PFSK-1 (cell line): Measurements from ENCODE around the gene CPXM1.

Source experiments
- FOXP2 ChIP-seq: optimal IDR thresholded peaks from 2 replicates; pipeline ENCODE3; 2011; ENCODE audit warnings: borderline replicate concordance, control low read depth, inconsistent platforms; ENCODE audit not compliant: insufficient read depth; ENCODE audit errors: extremely low read length, extremely low read depth
- POLR2AphosphoS5 ChIP-seq: IDR thresholded peaks from 2 replicates; pipeline ENCODE4 v1.6.1; 2012; ENCODE audit warnings: low read depth, mild to moderate bottlenecking, control low read depth, low read length, moderate library complexity
- REST ChIP-seq, 2 experiments: IDR thresholded peaks; 2 replicates each; pipeline versions ENCODE4 v1.6.1 to v1.8.0; 2011 to 2012; ENCODE audit warnings: low read depth in 2 of 2, low read length in 2 of 2, control low read depth in 1 of 2, inconsistent platforms in 1 of 2, mild to moderate bottlenecking in 1 of 2, moderate library complexity in 1 of 2; ENCODE audit not compliant: insufficient read depth in 1 of 2
- SIN3A ChIP-seq: IDR thresholded peaks from 2 replicates; pipeline ENCODE4 v1.6.1; 2012; ENCODE audit warnings: mild to moderate bottlenecking, low read length, moderate library complexity, borderline replicate concordance; ENCODE audit not compliant: insufficient read depth
- TAF1 ChIP-seq: IDR thresholded peaks from 2 replicates; pipeline ENCODE4 v1.6.1; 2012; ENCODE audit warnings: low read length, control low read depth, borderline replicate concordance; ENCODE audit not compliant: insufficient read depth

CPXM1 gene

GRCh38 chr20:2820084-2820895 lies 19.9 kb upstream of the CPXM1 start:
- TF ChIP-seq REST (IDR thresholded peaks at IDR 0.05; ENCODE audit: insufficient read depth in 1 of 2, low read depth in 2 of 2, low read length in 2 of 2), result no peak
- no peak for TF ChIP-seq TAF1
- no peak for TF ChIP-seq SIN3A
- no peak for TF ChIP-seq FOXP2
- TF ChIP-seq POLR2AphosphoS5, result no peak

GRCh38 chr20:2817891-2818595 lies 17.6 kb upstream of the CPXM1 start:
- TF ChIP-seq SIN3A (no peak), REST (IDR thresholded peaks at IDR 0.05; ENCODE audit: insufficient read depth in 1 of 2, low read depth in 2 of 2, low read length in 2 of 2) (no peak), FOXP2 (no peak), TAF1 (no peak), POLR2AphosphoS5 (no peak)

GRCh38 chr20:2817341-2817726 lies 16.9 kb upstream of the CPXM1 start:
- TF ChIP-seq REST (IDR thresholded peaks at IDR 0.05; ENCODE audit: insufficient read depth in 1 of 2, low read depth in 2 of 2, low read length in 2 of 2) (no peak), POLR2AphosphoS5 (no peak), FOXP2 (no peak), SIN3A (no peak), TAF1 (no peak)

- TF ChIP-seq TAF1, result no peak
- no peak for TF ChIP-seq FOXP2
- no peak for TF ChIP-seq REST (IDR thresholded peaks at IDR 0.05; ENCODE audit: insufficient read depth in 1 of 2, low read depth in 2 of 2, low read length in 2 of 2)
- TF ChIP-seq POLR2AphosphoS5, result no peak
- no peak for TF ChIP-seq SIN3A
Measured at GRCh38 chr20:2816583-2817340, 16.3 kb upstream of the CPXM1 start.
